PC-3 (cell line): ENCODE results near the gene HS2ST1. TPM values are rescaled to one million over a fixed set of nuclear protein-coding genes. Genes with fewer than 3 reads are reported as not detected.

Experiments used
- ATAC-seq: fragments of 200-7000 bp; cut with Tn5 transposase; 2 replicates; pipeline ENCODE4 v1.9.1; 2020; ENCODE audit warnings: mild to moderate bottlenecking, moderate library complexity
- BruUV-seq: library from RNA; stranded (reverse); fragments of 400-500 nt; replicated peaks from 2 replicates; lab custom pipeline; 2021; lab: Mats Ljungman, UMichigan
- CTCF ChIA-PET: fragments of 300-600 bp; sonication (Branson Sonifier 250); formaldehyde crosslinking; loops from one replicate; lab custom pipeline; 2022; ENCODE audit warnings: antibody characterized with exemption; lab: Charles Lee
- POLR2A ChIA-PET: fragments of 300-600 bp; sonication (Branson Sonifier 250); formaldehyde crosslinking; loops from one replicate; lab custom pipeline; 2022; ENCODE audit warnings: antibody characterized with exemption; ENCODE audit not compliant: unreplicated experiment; lab: Charles Lee
- DNase-seq: peaks from one replicate; pipeline ENCODE4 v3.0.0-alpha.2; 2015
- H2AFZ ChIP-seq: fragments of 300-600 bp; sonication (generic); 2 replicates; pipeline ENCODE4 v1.6.0; 2016; ENCODE audit warnings: antibody characterized with exemption, low read length
- H3F3A ChIP-seq: fragments of 300-600 bp; sonication (generic); one replicate; pipeline ENCODE4 v1.6.0; 2017; ENCODE audit warnings: antibody characterized with exemption, low read length, control low read depth, mild to moderate bottlenecking; ENCODE audit not compliant: unreplicated experiment
- H3K27ac ChIP-seq: fragments of 300-600 bp; sonication (generic); 2 replicates; pipeline ENCODE4 v1.5.1; 2016; ENCODE audit warnings: mild to moderate bottlenecking, low read length
- H3K27me3 ChIP-seq: fragments of 300-600 bp; sonication (generic); 2 replicates; pipeline ENCODE4 v1.6.1; 2016; ENCODE audit warnings: low read length, mixed read lengths
- H3K36me3 ChIP-seq: fragments of 300-600 bp; sonication (generic); 2 replicates; pipeline ENCODE4 v1.6.1; 2016; ENCODE audit warnings: low read depth, mixed run types, low read length, mixed read lengths
- H3K4me1 ChIP-seq: fragments of 300-600 bp; sonication (generic); 2 replicates; pipeline ENCODE4 v1.5.1; 2016; ENCODE audit warnings: low read length; ENCODE audit not compliant: insufficient read depth
- H3K4me2 ChIP-seq: fragments of 300-600 bp; sonication (generic); 2 replicates; pipeline ENCODE4 v1.6.0; 2016; ENCODE audit warnings: low read length
- H3K4me3 ChIP-seq: fragments of 300-600 bp; sonication (generic); 2 replicates; pipeline ENCODE4 v1.5.1; 2016; ENCODE audit warnings: mild to moderate bottlenecking, low read length, mixed read lengths
- H3K79me2 ChIP-seq: fragments of 300-600 bp; sonication (generic); 2 replicates; pipeline ENCODE4 v1.6.1; 2017; ENCODE audit warnings: low read length, mixed read lengths
- H3K9ac ChIP-seq: fragments of 300-600 bp; sonication (generic); 2 replicates; pipeline ENCODE4 v1.6.0; 2016; ENCODE audit warnings: mild to moderate bottlenecking, low read length
- H3K9me2 ChIP-seq: fragments of 300-600 bp; sonication (generic); replicated peaks from 2 replicates; pipeline ENCODE4 v1.6.1; 2016; ENCODE audit warnings: mixed run types, low read length, mixed read lengths
- H3K9me3 ChIP-seq: fragments of 300-600 bp; sonication (generic); 2 replicates; pipeline ENCODE4 v1.6.1; 2016; ENCODE audit warnings: low read length, mixed read lengths
- H4K20me1 ChIP-seq: fragments of 300-600 bp; sonication (generic); 2 replicates; pipeline ENCODE4 v1.6.1; 2016; ENCODE audit warnings: low read length, mixed read lengths
- CTCF ChIP-seq: fragments of 300-600 bp; sonication (generic); conservative IDR thresholded peaks from 2 replicates; pipeline ENCODE4 v1.5.1; 2017; ENCODE audit warnings: antibody characterized with exemption, low read depth, mild to moderate bottlenecking, low read length
- EZH2 ChIP-seq: fragments of 300-600 bp; sonication (generic); IDR thresholded peaks from one replicate; pipeline ENCODE4 v1.6.1; 2017; ENCODE audit warnings: antibody characterized with exemption, mild to moderate bottlenecking, low read length; ENCODE audit not compliant: unreplicated experiment
- EZH2phosphoT487 ChIP-seq: fragments of 300-600 bp; sonication (generic); IDR thresholded peaks from 2 replicates; pipeline ENCODE4 v1.6.1; 2018; ENCODE audit warnings: mild to moderate bottlenecking, antibody characterized with exemption, low read length, borderline replicate concordance
- intact Hi-C: fragments of 100-400 bp; cut with micrococcal nuclease; formaldehyde crosslinking; loops from 2 replicates; pipeline ENCODE4 v1.9.0; 2023
- total RNA-seq: library from RNA; depleted of rRNA; stranded (reverse); fragments of >200 nt; gene quantifications from 2 replicates; pipeline ENCODE4 v1.2.3, GENCODE V29; 2014

HS2ST1 gene
- total RNA-seq, 1 experiment from 2014 or later = 15.3 TPM

- Histone ChIP-seq H3K4me3 (no peak overlapping the region), H3K27me3 (no peaks in the 10 kb centered on the region), H3K9me3 (no peaks in the 10 kb centered on the region), H4K20me1 (no peaks in the 10 kb centered on the region), H3K9ac (no peak overlapping the region), H3K79me2 (no peaks in the 10 kb centered on the region), H3K4me2 (no peak overlapping the region), H3K4me1 (no peaks in the 10 kb centered on the region), H3K36me3 (no peaks in the 10 kb centered on the region), H3F3A (no peaks in the 10 kb centered on the region), H3K9me2 (no peaks in the 10 kb centered on the region), H3K27ac (no peak overlapping the region), H2AFZ (no peak overlapping the region)
- no peak for TF ChIP-seq EZH2phosphoT487
- TF ChIP-seq EZH2 = no peak
- no peak for TF ChIP-seq CTCF
- CTCF ChIA-PET = no interaction called here
- ATAC-seq (no peak), DNase-seq (no peak)
- no TSS peak for BruUV-seq
- intact Hi-C loops = no loop called here
- POLR2A ChIA-PET = no interaction called here
Measured at GRCh38 chr1:87044840-87045239, 130.4 kb downstream of the HS2ST1 start.

- no peak overlapping the region for H2AFZ ChIP-seq
- no peaks in the 10 kb centered on the region for H3F3A ChIP-seq
- H3K79me2 ChIP-seq = no peaks in the 10 kb centered on the region
- no peaks in the 10 kb centered on the region for H3K36me3 ChIP-seq
- no TSS peak for BruUV-seq
- no peak overlapping the region for H3K9ac ChIP-seq
- no peak overlapping the region for H3K4me3 ChIP-seq
- ChIA-PET CTCF (no interaction called here), POLR2A (no interaction called here)
- H3K9me3 ChIP-seq = no peaks in the 10 kb centered on the region
- no peak overlapping the region for H3K27ac ChIP-seq
- intact Hi-C loops = no loop called here
- no peaks in the 10 kb centered on the region for H3K9me2 ChIP-seq
- H3K4me1 ChIP-seq = no peaks in the 10 kb centered on the region
- no peak for DNase-seq
- H3K4me2 ChIP-seq = no peak overlapping the region
- ATAC-seq = no peak
- H3K27me3 ChIP-seq = no peaks in the 10 kb centered on the region
- TF ChIP-seq CTCF (no peak), EZH2phosphoT487 (no peak), EZH2 (no peak)
- H4K20me1 ChIP-seq = no peaks in the 10 kb centered on the region
Measured at GRCh38 chr1:87045761-87046304, 131.4 kb downstream of the HS2ST1 start.

- BruUV-seq = no TSS peak
- ChIA-PET CTCF (no interaction called here), POLR2A (no interaction called here)
- DNase-seq (no peak), ATAC-seq (no peak)
- Histone ChIP-seq H3K9me2 (no peaks in the 10 kb centered on the region), H3F3A (no peaks in the 10 kb centered on the region), H3K36me3 (no peaks in the 10 kb centered on the region), H4K20me1 (no peaks in the 10 kb centered on the region), H3K4me1 (no peaks in the 10 kb centered on the region), H3K9me3 (no peaks in the 10 kb centered on the region), H3K27ac (no peak overlapping the region), H3K4me2 (no peak overlapping the region), H3K9ac (no peak overlapping the region), H3K27me3 (no peaks in the 10 kb centered on the region), H2AFZ (no peak overlapping the region), H3K79me2 (no peaks in the 10 kb centered on the region), H3K4me3 (no peak overlapping the region)
- TF ChIP-seq EZH2phosphoT487 (no peak), EZH2 (no peak), CTCF (no peak)
- intact Hi-C loops = no loop called here
Measured at GRCh38 chr1:87046951-87047350, 132.5 kb downstream of the HS2ST1 start.
